IPS DF 6.9 (cell line): ENCODE results near the gene C19orf85.
"Not testable (repeated sequence)": the region's sequence is repeated elsewhere in the genome, so short reads cannot be mapped to it uniquely, and the experiment has no call there.

ENCODE experiments used
- DNase-seq: peaks from one replicate; pipeline ENCODE4 v3.0.0-alpha.2; 2013; ENCODE audit warnings: low read depth, low spot score
- H3K27ac ChIP-seq: one replicate; pipeline ENCODE4 v1.5.1; 2013; ENCODE audit warnings: low read length, control low read depth
- H3K27me3 ChIP-seq: 2 replicates; pipeline ENCODE4 v1.6.1; 2013; ENCODE audit warnings: mild to moderate bottlenecking, low read length; ENCODE audit not compliant: control insufficient read depth, insufficient read depth
- H3K36me3 ChIP-seq: 2 replicates; pipeline ENCODE4 v1.6.1; 2013; ENCODE audit warnings: low read length; ENCODE audit not compliant: control insufficient read depth, insufficient read depth
- H3K4me1 ChIP-seq: 2 replicates; pipeline ENCODE4 v1.6.1; 2013; ENCODE audit warnings: low read length; ENCODE audit not compliant: control insufficient read depth, insufficient read depth
- H3K4me3 ChIP-seq: 2 replicates; pipeline ENCODE4 v1.5.1; 2013; ENCODE audit warnings: mild to moderate bottlenecking, low read length
- H3K9me3 ChIP-seq: 2 replicates; pipeline ENCODE4 v1.6.1; 2013; ENCODE audit warnings: low read length, inconsistent platforms; ENCODE audit not compliant: control insufficient read depth, insufficient read depth
- WGBS: extraction: QIAGEN DNeasy Blood & Tissue Kit; methylation state at CpG from one replicate; pipeline ENCODE4 v1.1.7; 2013; ENCODE audit warnings: mixed read lengths, missing lambda C conversion rate; ENCODE audit not compliant: insufficient read length, insufficient coverage; 5-methylcytosine and 5-hydroxymethylcytosine counted together

Gene C19orf85

GRCh38 chr19:55496820-55497219 is 32.3 kb upstream of the C19orf85 start:
- H3K36me3 ChIP-seq, H3K27ac ChIP-seq, DNase-seq, H3K9me3 ChIP-seq, H3K4me1 ChIP-seq, H3K27me3 ChIP-seq, H3K4me3 ChIP-seq: not testable (repeated sequence)
- no CpG with 5 or more reads among the region's 10 CpGs for WGBS

DNA sequence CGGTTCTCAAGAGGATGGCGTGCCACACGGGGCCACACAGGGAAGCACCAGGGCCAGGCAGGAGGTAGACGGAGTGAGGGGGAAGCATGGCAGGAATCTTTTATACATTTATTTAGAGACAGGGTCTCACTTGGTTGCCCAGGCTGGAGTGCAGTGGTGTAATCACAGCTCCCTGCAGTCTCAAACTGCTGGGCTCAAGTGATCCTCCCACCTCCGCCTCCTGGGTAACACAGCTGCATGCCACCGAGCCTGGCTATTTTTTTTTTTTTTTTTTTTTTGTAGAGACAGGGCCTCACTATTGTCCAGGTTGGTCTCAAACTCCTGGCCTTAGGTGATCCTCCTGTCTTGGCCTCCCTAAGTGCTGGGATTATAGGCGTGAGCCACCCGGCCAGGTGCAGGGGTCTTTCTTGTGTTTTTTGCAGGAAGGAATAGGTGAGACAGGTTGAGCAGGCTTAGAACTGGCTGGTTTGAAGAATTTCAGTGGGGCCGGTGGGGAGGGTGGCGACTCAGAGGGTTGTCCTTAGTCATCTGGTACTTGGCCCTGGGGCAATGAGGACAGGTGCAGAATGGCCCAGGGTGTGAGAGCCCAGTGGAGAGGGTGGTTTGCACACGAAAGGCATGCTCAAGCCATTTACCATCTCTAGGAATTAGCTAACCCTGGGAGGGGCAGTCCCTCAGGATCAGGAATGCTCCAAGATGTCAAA is 31.2 kb upstream of the C19orf85 start:
- DNase-seq, result no peak
- Histone ChIP-seq H3K27me3 (no peaks in the 10 kb centered on the region), H3K36me3 (no peaks in the 10 kb centered on the region), H3K27ac (no peak overlapping the region), H3K4me3 (no peak overlapping the region), H3K4me1 (no peaks in the 10 kb centered on the region; the same call in 1 of the 2 replicates), H3K9me3 (no peaks in the 10 kb centered on the region)
- no CpG with 5 or more reads among the region's 11 CpGs for WGBS

DNA sequence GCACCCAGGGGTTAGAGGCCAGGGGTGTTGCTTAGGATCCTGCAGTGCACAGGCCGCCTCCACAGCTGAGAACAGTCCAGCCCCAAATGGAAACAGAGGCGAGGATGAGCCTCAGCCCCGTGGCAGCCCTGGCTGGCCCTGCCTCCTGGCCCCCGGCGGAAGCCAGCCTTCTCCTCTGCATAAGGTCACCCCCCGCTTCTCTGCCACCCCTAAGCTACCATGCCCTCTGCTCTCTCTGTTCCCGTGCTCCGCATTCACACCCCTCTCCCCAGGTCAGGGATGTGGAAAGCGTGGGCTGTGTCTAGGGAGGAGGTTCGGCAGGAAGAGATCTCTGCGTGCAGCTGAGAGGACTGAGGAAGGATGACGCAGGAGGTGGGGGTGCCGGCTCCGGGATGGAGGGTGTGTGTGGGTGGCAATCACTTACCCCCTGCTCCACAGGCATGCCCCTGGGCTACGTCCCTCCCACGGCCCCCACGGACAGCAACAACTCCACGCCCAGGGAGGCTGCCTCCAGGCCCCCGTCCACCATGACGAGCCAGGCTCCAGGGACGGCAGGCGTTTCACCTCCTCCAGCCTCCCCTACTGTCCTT is 29.7 kb upstream of the C19orf85 start:
- no peak overlapping the region for H3K27ac ChIP-seq
- H3K9me3 ChIP-seq, result no peaks in the 10 kb centered on the region
- no peak overlapping the region for H3K4me3 ChIP-seq
- no CpG with 5 or more reads among the region's 22 CpGs for WGBS
- peaks cover 5% of the 10 kb centered on the region for H3K4me1 ChIP-seq
- H3K27me3 ChIP-seq, result no peaks in the 10 kb centered on the region
- no peaks in the 10 kb centered on the region; the same call in 1 of the 2 replicates for H3K36me3 ChIP-seq
- no peak for DNase-seq

GRCh38 chr19:55493645-55494171 is 29.2 kb upstream of the C19orf85 start:
- peaks cover 7% of the 10 kb centered on the region for H3K4me1 ChIP-seq
- H3K27ac ChIP-seq, result no peak overlapping the region
- no peak overlapping the region for H3K4me3 ChIP-seq

GRCh38 chr19:55493052-55493644 is 28.6 kb upstream of the C19orf85 start:
- Histone ChIP-seq H3K36me3 (no peaks in the 10 kb centered on the region; the same call in 1 of the 2 replicates), H3K4me3 (no peak overlapping the region), H3K27me3 (no peaks in the 10 kb centered on the region), H3K4me1 (peaks cover 7% of the 10 kb centered on the region), H3K9me3 (no peaks in the 10 kb centered on the region), H3K27ac (no peak overlapping the region)
- no CpG with 5 or more reads among the region's 18 CpGs for WGBS
- no peak for DNase-seq

More at GRCh38 chr19:55493645-55494171, 29.2 kb upstream of the C19orf85 start:
- DNase-seq, result no peak
- H3K9me3 ChIP-seq, result no peaks in the 10 kb centered on the region
- H3K27me3 ChIP-seq, result no peaks in the 10 kb centered on the region
- no peaks in the 10 kb centered on the region; the same call in 1 of the 2 replicates for H3K36me3 ChIP-seq
- WGBS, result no CpG with 5 or more reads among the region's 38 CpGs

GRCh38 chr19:55492362-55492944 is 27.9 kb upstream of the C19orf85 start:
- no peak overlapping the region for H3K27ac ChIP-seq
- H3K4me1 ChIP-seq, result peaks cover 10% of the 10 kb centered on the region
- H3K9me3 ChIP-seq, result no peaks in the 10 kb centered on the region
- H3K36me3 ChIP-seq, result no peaks in the 10 kb centered on the region; the same call in 1 of the 2 replicates
- H3K4me3 ChIP-seq, result no peak overlapping the region
- WGBS, result no CpG with 5 or more reads among the region's 12 CpGs
- no peak for DNase-seq
- H3K27me3 ChIP-seq, result no peaks in the 10 kb centered on the region

DNA sequence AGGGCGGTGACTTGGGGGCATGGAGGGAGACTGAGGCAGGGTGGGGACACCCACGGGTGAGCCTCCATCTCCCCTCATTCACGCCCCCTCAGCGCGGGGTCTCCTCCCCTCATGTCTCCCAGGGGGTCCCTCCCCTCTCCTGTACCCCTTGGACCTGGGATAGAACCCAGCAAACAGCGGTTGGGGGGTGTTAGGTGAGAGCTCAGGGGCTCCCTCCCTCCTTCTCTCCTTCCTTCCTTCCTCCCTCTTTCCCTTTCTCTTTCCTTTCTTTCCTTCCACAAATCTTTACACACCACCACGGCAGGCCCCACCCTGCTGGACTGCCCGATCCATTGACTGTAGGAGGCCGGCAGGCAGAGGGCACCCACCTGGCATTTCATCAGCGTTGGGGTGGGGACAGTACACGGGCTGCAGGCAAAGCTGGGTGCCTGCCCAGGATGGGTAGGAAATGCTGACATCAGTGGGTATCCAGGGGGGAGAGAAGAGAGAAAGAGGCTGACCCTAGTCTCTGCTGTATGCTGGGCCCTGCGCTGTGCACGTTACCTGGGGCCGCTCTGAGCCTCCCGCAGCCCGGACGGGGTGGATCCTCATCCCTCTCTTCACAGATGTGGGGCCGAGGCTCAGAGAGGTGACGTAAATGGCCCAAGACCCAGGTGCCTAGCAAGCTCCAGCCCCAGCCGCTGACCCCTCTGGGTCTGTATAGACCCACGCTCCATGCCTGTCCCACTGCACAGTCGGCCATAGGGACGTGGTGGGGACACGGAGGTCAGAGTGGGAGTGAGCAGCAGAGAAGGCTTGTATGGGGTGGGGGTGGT is 27.2 kb upstream of the C19orf85 start:
- H3K36me3 ChIP-seq, result no peaks in the 10 kb centered on the region; the same call in 1 of the 2 replicates
- no peak for DNase-seq
- H3K27ac ChIP-seq, result no peak overlapping the region
- no peaks in the 10 kb centered on the region for H3K27me3 ChIP-seq
- peaks cover 10% of the 10 kb centered on the region for H3K4me1 ChIP-seq
- no peaks in the 10 kb centered on the region for H3K9me3 ChIP-seq
- WGBS, result no CpG with 5 or more reads among the region's 24 CpGs
- H3K4me3 ChIP-seq, result no peak overlapping the region

DNA sequence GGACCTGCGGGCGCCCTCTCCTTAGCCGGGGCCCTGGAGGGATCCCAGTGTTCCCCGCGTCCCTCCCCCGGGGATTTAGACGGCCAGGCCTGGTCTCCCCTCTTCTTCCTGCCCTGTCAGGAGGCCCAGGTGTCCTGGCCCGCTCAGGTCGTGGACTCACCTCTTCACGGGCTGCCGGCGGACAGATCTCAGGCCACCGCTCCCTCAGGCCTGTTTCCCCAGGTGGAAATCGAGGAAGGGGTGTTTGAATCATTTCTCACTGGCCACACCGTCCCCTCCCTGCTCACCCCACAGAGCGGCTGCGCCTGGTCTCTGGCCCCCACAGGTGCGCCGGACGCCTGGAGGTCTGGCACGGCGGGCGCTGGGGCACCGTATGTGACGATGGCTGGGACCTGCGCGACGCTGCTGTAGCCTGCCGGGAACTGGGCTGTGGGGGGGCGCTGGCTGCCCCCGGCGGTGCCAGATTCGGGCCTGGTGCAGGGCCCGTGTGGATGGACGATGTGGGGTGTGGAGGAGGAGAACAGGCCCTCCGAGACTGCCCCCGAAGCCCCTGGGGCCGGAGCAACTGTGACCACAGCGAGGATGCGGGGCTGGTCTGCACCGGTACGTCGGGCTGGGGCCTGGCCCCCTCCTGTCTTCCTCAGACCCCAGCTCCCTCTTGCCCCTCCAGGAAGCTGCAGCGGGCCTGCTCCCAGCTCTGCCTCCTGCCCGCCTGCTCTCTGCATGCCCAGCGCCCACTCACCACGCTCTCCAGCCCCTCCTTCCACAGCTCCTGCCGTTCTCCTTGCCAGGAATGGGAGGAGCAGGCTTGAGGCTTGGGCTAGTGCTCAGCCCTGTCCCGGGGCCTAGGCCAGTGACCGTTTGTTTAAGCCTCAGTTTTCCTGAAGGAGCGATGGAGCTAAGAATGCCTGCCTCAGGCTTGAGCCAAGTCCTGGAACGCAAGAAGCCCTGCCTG is 26.2 kb upstream of the C19orf85 start:
- Histone ChIP-seq H3K9me3 (no peaks in the 10 kb centered on the region), H3K4me3 (no peak overlapping the region), H3K36me3 (no peaks in the 10 kb centered on the region; the same call in 1 of the 2 replicates), H3K27ac (no peak overlapping the region), H3K4me1 (peaks cover 12% of the 10 kb centered on the region), H3K27me3 (no peaks in the 10 kb centered on the region)
- no CpG with 5 or more reads among the region's 52 CpGs for WGBS
- DNase-seq, result no peak

DNA sequence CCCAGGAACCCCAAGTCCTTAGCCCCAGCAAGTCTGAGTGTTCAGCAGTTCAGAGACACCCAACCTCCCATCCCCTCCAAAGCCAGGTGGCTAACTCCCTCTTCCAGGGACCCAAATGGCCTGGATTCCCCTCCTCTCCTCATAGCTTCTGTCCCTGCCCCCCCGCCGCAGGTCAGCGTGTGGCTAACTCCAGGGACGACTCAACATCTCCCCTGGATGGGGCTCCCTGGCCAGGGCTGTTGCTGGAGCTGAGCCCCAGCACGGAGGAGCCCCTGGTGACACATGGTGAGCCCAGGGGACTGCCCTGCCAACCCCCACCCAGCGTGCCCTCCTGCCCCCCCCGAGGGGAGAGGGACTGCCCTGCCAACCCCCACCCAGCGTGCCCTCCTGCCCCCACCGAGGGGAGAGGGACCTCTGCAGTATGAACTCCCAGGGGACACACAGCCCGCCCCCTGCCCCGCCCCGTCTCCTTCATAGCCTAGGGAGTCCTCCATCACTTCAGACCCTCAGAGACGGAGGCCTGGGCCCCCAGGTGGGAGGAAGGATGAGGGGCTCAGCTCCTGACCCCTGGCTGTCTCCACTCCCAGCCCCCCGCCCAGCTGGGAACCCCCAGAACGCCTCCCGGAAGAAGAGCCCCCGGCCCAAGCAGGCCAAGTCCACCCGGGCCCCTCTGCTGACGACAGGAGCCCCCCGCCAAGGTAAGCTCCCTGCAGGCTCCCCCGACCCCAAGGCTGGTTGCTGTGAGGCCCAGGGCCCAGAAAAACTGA is 25.3 kb upstream of the C19orf85 start:
- Histone ChIP-seq H3K9me3 (no peaks in the 10 kb centered on the region), H3K4me3 (no peak overlapping the region), H3K27me3 (no peaks in the 10 kb centered on the region), H3K36me3 (no peaks in the 10 kb centered on the region; the same call in 1 of the 2 replicates), H3K27ac (no peak overlapping the region), H3K4me1 (peaks cover 13% of the 10 kb centered on the region)
- DNase-seq, result no peak
- WGBS, result no CpG with 5 or more reads among the region's 21 CpGs
